Skin epidermis (tissue), 12 donors: ENCODE data around the gene SLC26A1.
"Not testable (repeated sequence)": the region's sequence is repeated elsewhere in the genome, so short reads cannot be mapped to it uniquely, and the experiment has no call there.

ENCODE experiments used
- H3K27ac ChIP-seq, 21 experiments: fragments of 200-600 bp; sonication (generic) in 11 of 21; one replicate each; pipeline ENCODE4 v1.5.0; 2020; ENCODE audit warnings: mild to moderate bottlenecking in 3 of 21, inconsistent platforms in 2 of 21, moderate library complexity in 2 of 21
- H3K4me3 ChIP-seq, 7 experiments: fragments of 200-600 bp; sonication (generic) in 2 of 7; one replicate each; pipeline ENCODE4 v1.5.0; 2020; ENCODE audit warnings: inconsistent platforms in 2 of 7, mild to moderate bottlenecking in 2 of 7, moderate library complexity in 1 of 7

Gene SLC26A1

GRCh38 chr4:1002131-1002630 is 9.0 kb upstream of the SLC26A1 start:
- Histone ChIP-seq H3K4me3 (no peak overlapping the region), H3K27ac (no peak overlapping the region)

GRCh38 chr4:1001561-1002130 is 8.4 kb upstream of the SLC26A1 start:
- Histone ChIP-seq H3K4me3 (no peak overlapping the region), H3K27ac (no peak overlapping the region)

- Histone ChIP-seq H3K4me3 (no peak overlapping the region), H3K27ac (no peak overlapping the region)
Measured at GRCh38 chr4:1000686-1001260, 7.6 kb upstream of the SLC26A1 start.

GRCh38 chr4:999882-1000425 is 6.8 kb upstream of the SLC26A1 start:
- H3K27ac ChIP-seq, result no peak overlapping the region

GRCh38 chr4:999240-999863 is 6.1 kb upstream of the SLC26A1 start:
- H3K4me3 ChIP-seq, H3K27ac ChIP-seq: not testable (repeated sequence)

More at GRCh38 chr4:999882-1000425, 6.8 kb upstream of the SLC26A1 start:
- no peak overlapping the region for H3K4me3 ChIP-seq

GRCh38 chr4:998096-998691 is 5.0 kb upstream of the SLC26A1 start:
- Histone ChIP-seq H3K4me3 (no peak overlapping the region), H3K27ac (no peak overlapping the region)

GRCh38 chr4:997375-998071 is 4.3 kb upstream of the SLC26A1 start:
- Histone ChIP-seq H3K4me3 (peak overlapping the region in 3 of 7 experiments; percentile 8 to 30 (median 12)), H3K27ac (no peak overlapping the region)

- Histone ChIP-seq H3K27ac (no peak overlapping the region), H3K4me3 (peak overlapping the region in 3 of 7 experiments; percentile 8 to 30 (median 12))
Measured at GRCh38 chr4:996997-997374, 3.8 kb upstream of the SLC26A1 start.

- Histone ChIP-seq H3K4me3 (no peak overlapping the region), H3K27ac (no peak overlapping the region)
Measured at GRCh38 chr4:996030-996996, 3.1 kb upstream of the SLC26A1 start.

GRCh38 chr4:995311-996026 is 2.3 kb upstream of the SLC26A1 start:
- no peak overlapping the region for H3K27ac ChIP-seq
- no peak overlapping the region for H3K4me3 ChIP-seq

GRCh38 chr4:992297-993110 is 700 bp downstream of the SLC26A1 start:
- H3K27ac ChIP-seq, result peak overlapping the region in 2 of 21 experiments; percentile 2 to 11
- no peak overlapping the region for H3K4me3 ChIP-seq

- H3K27ac ChIP-seq, result peak overlapping the region in 1 of 21 experiments; percentile 11
- H3K4me3 ChIP-seq, result no peak overlapping the region
Measured at GRCh38 chr4:991451-992296, 1.5 kb downstream of the SLC26A1 start.

GRCh38 chr4:990746-991367 is 2.3 kb downstream of the SLC26A1 start:
- H3K4me3 ChIP-seq, result no peak overlapping the region
- no peak overlapping the region for H3K27ac ChIP-seq

GRCh38 chr4:989722-990471 is 3.3 kb downstream of the SLC26A1 start:
- Histone ChIP-seq H3K27ac (no peak overlapping the region), H3K4me3 (no peak overlapping the region)
